Measurements from ENCODE around the gene MACROD2. TPM values are rescaled to one million over a fixed set of nuclear protein-coding genes. Genes with fewer than 3 reads are reported as not detected.

Gene MACROD2
- total RNA-seq, 1 donor from 2014 or later: 2.4 TPM

DNA sequence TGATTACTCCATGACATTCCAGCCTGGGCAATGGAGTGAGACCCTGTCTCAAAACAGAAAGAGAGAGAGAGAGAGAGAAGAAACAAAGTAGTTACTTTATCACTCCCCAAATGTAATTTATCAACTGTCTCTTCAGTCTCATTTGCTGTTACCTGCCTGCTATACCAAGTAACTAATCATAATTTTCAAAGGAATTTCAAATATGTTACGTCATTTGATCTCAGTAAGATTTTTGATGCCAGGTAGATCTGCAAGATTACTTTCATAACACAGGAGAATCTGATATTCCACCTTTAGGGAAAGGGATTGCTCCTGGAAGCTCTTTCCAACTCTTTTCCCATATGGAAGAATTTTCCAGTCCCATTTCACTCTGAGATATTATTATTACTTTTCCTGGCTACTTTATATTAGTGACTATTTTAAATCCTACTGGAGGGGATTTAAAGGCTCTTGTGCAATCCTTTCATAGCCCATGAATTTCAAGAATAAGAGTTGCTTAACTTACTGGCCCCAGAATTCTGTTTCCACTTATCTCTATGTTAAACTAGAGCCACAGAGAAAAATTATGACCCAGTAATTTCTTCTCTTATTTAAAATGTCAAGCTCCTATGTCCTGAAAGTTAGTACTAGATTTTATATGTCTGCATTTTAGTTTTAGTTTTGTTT is 732.3 kb downstream of the MACROD2 start:
- Mint-ChIP-seq H3K27ac (ENCODE audit: unreplicated experiment) (no peak overlapping the region), H3K27me3 (ENCODE audit: low read depth, unreplicated experiment) (no peaks in the 10 kb centered on the region), H3K4me1 (ENCODE audit: low read depth, unreplicated experiment) (no peaks in the 10 kb centered on the region), H3K36me3 (ENCODE audit: low read depth, unreplicated experiment) (no peaks in the 10 kb centered on the region), H3K9me3 (ENCODE audit: unreplicated experiment) (no peaks in the 10 kb centered on the region), H3K4me3 (ENCODE audit: unreplicated experiment) (no peak overlapping the region)
- Histone ChIP-seq H3K4me3 (ENCODE audit: insufficient read depth, low read depth, low read length) (no peak overlapping the region), H3K4me1 (ENCODE audit: insufficient read depth, low read length) (no peaks in the 10 kb centered on the region), H3K36me3 (ENCODE audit: insufficient read depth, low read length) (no peaks in the 10 kb centered on the region), H3K27me3 (ENCODE audit: insufficient read depth, low read length) (no peaks in the 10 kb centered on the region), H3K9me3 (ENCODE audit: insufficient read depth, low read depth, low read length) (no peaks in the 10 kb centered on the region), H3K79me2 (ENCODE audit: insufficient read depth, low read length) (no peaks in the 10 kb centered on the region), H2AFZ (ENCODE audit: low read depth, low read length) (no peak overlapping the region), H3K9ac (ENCODE audit: low read length) (no peak overlapping the region), H4K20me1 (ENCODE audit: insufficient read depth, low read length) (no peaks in the 10 kb centered on the region), H3K27ac (ENCODE audit: low read depth, low read length) (no peak overlapping the region), H3K4me2 (ENCODE audit: low read length) (no peak overlapping the region)
- TF ChIP-seq, protein P1, sequence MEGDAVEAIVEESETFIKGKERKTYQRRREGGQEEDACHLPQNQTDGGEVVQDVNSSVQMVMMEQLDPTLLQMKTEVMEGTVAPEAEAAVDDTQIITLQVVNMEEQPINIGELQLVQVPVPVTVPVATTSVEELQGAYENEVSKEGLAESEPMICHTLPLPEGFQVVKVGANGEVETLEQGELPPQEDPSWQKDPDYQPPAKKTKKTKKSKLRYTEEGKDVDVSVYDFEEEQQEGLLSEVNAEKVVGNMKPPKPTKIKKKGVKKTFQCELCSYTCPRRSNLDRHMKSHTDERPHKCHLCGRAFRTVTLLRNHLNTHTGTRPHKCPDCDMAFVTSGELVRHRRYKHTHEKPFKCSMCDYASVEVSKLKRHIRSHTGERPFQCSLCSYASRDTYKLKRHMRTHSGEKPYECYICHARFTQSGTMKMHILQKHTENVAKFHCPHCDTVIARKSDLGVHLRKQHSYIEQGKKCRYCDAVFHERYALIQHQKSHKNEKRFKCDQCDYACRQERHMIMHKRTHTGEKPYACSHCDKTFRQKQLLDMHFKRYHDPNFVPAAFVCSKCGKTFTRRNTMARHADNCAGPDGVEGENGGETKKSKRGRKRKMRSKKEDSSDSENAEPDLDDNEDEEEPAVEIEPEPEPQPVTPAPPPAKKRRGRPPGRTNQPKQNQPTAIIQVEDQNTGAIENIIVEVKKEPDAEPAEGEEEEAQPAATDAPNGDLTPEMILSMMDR (IDR thresholded peaks at IDR 0.05; ENCODE audit: insufficient read depth, low read depth, low read length): no peak
- DNase-seq (ENCODE audit: low read depth): no peak
- no peak for FAIRE-seq

DNA sequence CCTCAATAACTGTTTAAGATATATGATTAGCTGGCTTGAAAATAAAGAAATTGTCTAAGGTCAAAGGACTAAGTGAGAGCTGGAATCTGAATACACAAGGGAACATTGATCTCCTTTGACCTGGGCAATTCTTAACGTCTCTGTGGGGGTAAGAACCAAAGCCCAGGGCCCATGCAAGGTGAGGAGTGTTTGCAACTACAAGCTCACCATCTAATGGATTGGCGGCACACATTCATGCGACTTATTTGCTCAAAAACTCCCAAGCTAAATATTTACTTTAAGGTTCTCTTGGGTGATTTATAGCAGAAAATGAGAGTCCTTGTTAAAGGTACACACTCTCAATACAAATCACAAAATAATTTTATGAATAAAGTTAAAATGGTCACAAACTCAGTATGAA is 734.1 kb downstream of the MACROD2 start:
- no peak overlapping the region for H3K27ac Mint-ChIP-seq (ENCODE audit: unreplicated experiment)
- H3K4me3 Mint-ChIP-seq (ENCODE audit: unreplicated experiment): no peak overlapping the region
- Histone ChIP-seq H2AFZ (ENCODE audit: low read depth, low read length) (no peak overlapping the region), H3K79me2 (ENCODE audit: insufficient read depth, low read length) (no peaks in the 10 kb centered on the region), H3K9ac (ENCODE audit: low read length) (no peak overlapping the region), H3K27ac (ENCODE audit: low read depth, low read length) (no peak overlapping the region), H4K20me1 (ENCODE audit: insufficient read depth, low read length) (no peaks in the 10 kb centered on the region), H3K36me3 (ENCODE audit: insufficient read depth, low read length) (no peaks in the 10 kb centered on the region), H3K4me3 (ENCODE audit: insufficient read depth, low read depth, low read length) (no peak overlapping the region), H3K27me3 (ENCODE audit: insufficient read depth, low read length) (no peaks in the 10 kb centered on the region), H3K4me1 (ENCODE audit: insufficient read depth, low read length) (no peaks in the 10 kb centered on the region), H3K4me2 (ENCODE audit: low read length) (no peak overlapping the region), H3K9me3 (ENCODE audit: insufficient read depth, low read depth, low read length) (no peaks in the 10 kb centered on the region)
- no peaks in the 10 kb centered on the region for H3K36me3 Mint-ChIP-seq (ENCODE audit: low read depth, unreplicated experiment)
- DNase-seq (ENCODE audit: low read depth) (no peak), FAIRE-seq (no peak)
- TF ChIP-seq, protein P1 (IDR thresholded peaks at IDR 0.05; ENCODE audit: insufficient read depth, low read depth, low read length): no peak
- no peak for TF ChIP-seq EZH2 (IDR thresholded peaks at IDR 0.05; ENCODE audit: insufficient read depth, low read length)
- H3K4me1 Mint-ChIP-seq (ENCODE audit: low read depth, unreplicated experiment): no peaks in the 10 kb centered on the region
- H3K27me3 Mint-ChIP-seq (ENCODE audit: low read depth, unreplicated experiment): no peaks in the 10 kb centered on the region
- H3K9me3 Mint-ChIP-seq (ENCODE audit: unreplicated experiment): no peaks in the 10 kb centered on the region

DNA sequence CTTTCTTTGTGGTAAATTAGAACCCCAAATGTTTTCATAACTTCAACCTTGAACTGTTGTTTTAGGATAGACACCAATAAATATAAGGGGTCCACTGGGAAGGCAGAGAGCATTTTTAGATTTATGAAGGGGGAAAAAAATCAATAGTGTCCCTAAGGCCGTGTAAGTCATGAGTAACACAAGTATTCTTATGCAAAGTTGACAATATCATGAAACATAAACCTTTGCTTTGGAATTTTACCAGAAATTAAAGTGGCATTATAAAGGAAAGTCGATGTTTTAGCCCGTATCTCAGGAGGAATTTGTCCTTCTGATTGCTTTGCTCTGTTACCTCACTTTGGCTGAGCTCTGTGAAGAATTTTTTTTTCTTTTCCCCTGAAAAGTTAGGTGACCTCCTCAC is 737.0 kb downstream of the MACROD2 start:
- Histone ChIP-seq H3K36me3 (ENCODE audit: insufficient read depth, low read length) (no peaks in the 10 kb centered on the region), H3K79me2 (ENCODE audit: insufficient read depth, low read length) (no peaks in the 10 kb centered on the region), H3K4me2 (ENCODE audit: low read length) (no peak overlapping the region), H3K4me3 (ENCODE audit: insufficient read depth, low read depth, low read length) (no peak overlapping the region), H3K4me1 (ENCODE audit: insufficient read depth, low read length) (no peaks in the 10 kb centered on the region), H4K20me1 (ENCODE audit: insufficient read depth, low read length) (no peaks in the 10 kb centered on the region), H3K27ac (ENCODE audit: low read depth, low read length) (no peak overlapping the region), H3K9ac (ENCODE audit: low read length) (no peak overlapping the region), H3K27me3 (ENCODE audit: insufficient read depth, low read length) (no peaks in the 10 kb centered on the region), H2AFZ (ENCODE audit: low read depth, low read length) (no peak overlapping the region), H3K9me3 (ENCODE audit: insufficient read depth, low read depth, low read length) (no peaks in the 10 kb centered on the region)
- no peak for TF ChIP-seq EZH2 (IDR thresholded peaks at IDR 0.05; ENCODE audit: insufficient read depth, low read length)
- TF ChIP-seq, protein P1 (IDR thresholded peaks at IDR 0.05; ENCODE audit: insufficient read depth, low read depth, low read length): no peak
- Mint-ChIP-seq H3K4me1 (ENCODE audit: low read depth, unreplicated experiment) (no peaks in the 10 kb centered on the region), H3K27me3 (ENCODE audit: low read depth, unreplicated experiment) (no peaks in the 10 kb centered on the region), H3K27ac (ENCODE audit: unreplicated experiment) (no peak overlapping the region), H3K9me3 (ENCODE audit: unreplicated experiment) (no peaks in the 10 kb centered on the region), H3K36me3 (ENCODE audit: low read depth, unreplicated experiment) (no peaks in the 10 kb centered on the region), H3K4me3 (ENCODE audit: unreplicated experiment) (no peak overlapping the region)
- FAIRE-seq (no peak), DNase-seq (ENCODE audit: low read depth) (no peak)
